Immature natural killer cell (primary cell): Measurements from ENCODE around the gene PAPPA. TPM values are rescaled to one million over a fixed set of nuclear protein-coding genes. Genes with fewer than 3 reads are reported as not detected.

Experiments
- DNase-seq, 3 donors: peaks; one replicate each; pipeline ENCODE4 v3.0.0; 2022; ENCODE audit warnings: mixed read lengths in 1 of 3
- H3K27ac Mint-ChIP-seq, 6 donors: one replicate each; pipeline ENCODE4 v1.8.0; 2020; ENCODE audit warnings: mixed read lengths in 6 of 6, mild to moderate bottlenecking in 5 of 6, inconsistent platforms in 4 of 6, moderate library complexity in 3 of 6
- H3K27me3 Mint-ChIP-seq, 3 donors: one replicate each; pipeline ENCODE4 v1.8.0; 2020 to 2021; ENCODE audit warnings: low read depth in 3 of 3, mild to moderate bottlenecking in 3 of 3, mixed read lengths in 3 of 3, moderate library complexity in 3 of 3, inconsistent platforms in 1 of 3
- H3K36me3 Mint-ChIP-seq, 3 donors: one replicate each; pipeline ENCODE4 v1.8.0; 2020; ENCODE audit warnings: mixed read lengths in 3 of 3, inconsistent platforms in 2 of 3, mild to moderate bottlenecking in 2 of 3
- H3K4me1 Mint-ChIP-seq, 2 donors: one replicate each; pipeline ENCODE4 v1.8.0; 2020; ENCODE audit warnings: inconsistent platforms in 2 of 2, mild to moderate bottlenecking in 2 of 2, mixed read lengths in 2 of 2, moderate library complexity in 1 of 2
- H3K4me3 Mint-ChIP-seq, 5 donors: one replicate each; pipeline ENCODE4 v1.8.0; 2020; ENCODE audit warnings: mild to moderate bottlenecking in 5 of 5, mixed read lengths in 5 of 5, inconsistent platforms in 3 of 5, moderate library complexity in 3 of 5
- H3K9me3 Mint-ChIP-seq, 6 donors: one replicate each; pipeline ENCODE4 v1.8.0; 2020; ENCODE audit warnings: mild to moderate bottlenecking in 6 of 6, mixed read lengths in 6 of 6, inconsistent platforms in 4 of 6, moderate library complexity in 3 of 6
- polyA plus RNA-seq, 3 donors: library from polyadenylated mRNA; unstranded; fragments of 300-500 nt; fragmentation: Illumina TruSeq; gene quantifications; one replicate each; pipeline ENCODE4 v1.2.3, GENCODE V29; 2021

Gene PAPPA
- polyA plus RNA-seq, 3 donors from 2014 or later, result not detected

DNA sequence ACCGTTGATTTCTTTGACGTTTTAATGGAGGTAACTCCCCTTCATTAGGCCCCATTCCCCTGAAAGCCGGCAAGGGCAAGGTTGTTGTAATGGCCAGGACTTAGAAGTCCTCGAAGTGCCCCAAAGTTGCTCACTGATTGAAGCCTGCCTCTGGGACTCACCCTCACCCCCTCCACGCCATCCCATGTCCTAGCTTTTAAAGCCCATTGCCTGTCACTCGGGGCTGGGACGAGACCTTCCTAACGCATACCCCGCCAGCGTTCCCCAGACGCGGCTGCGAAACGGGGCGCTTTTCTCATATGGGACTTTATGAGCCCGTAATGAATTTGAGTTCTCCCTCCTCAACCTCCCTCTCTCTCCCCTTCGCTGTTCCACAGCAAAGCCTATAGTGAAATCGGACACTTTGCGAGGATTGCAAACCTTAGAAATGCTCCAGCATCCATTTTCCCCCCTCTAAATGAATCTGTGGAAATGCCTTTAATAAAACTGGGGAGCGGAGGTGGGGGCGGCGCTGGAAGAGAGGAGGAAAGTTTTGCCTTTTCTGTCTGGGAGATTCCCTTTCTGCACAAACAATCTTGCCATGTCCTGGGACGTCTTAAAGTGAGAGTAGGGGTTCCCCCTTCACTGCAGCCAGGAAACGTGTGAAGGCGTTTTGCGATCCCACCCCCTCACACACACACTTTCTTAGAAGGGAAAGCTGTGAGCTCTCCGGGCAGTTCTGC lies 1.5 kb downstream of the PAPPA start:
- Mint-ChIP-seq H3K27ac (no peak overlapping the region), H3K27me3 (peaks cover 15 to 30% (median 19%) of the 10 kb centered on the region in 3 donors), H3K9me3 (peaks cover 3 to 42% (median 9%) of the 10 kb centered on the region in 6 donors), H3K4me1 (no peaks in the 10 kb centered on the region), H3K4me3 (no peak overlapping the region), H3K36me3 (no peaks in the 10 kb centered on the region)
- no peak for DNase-seq

DNA sequence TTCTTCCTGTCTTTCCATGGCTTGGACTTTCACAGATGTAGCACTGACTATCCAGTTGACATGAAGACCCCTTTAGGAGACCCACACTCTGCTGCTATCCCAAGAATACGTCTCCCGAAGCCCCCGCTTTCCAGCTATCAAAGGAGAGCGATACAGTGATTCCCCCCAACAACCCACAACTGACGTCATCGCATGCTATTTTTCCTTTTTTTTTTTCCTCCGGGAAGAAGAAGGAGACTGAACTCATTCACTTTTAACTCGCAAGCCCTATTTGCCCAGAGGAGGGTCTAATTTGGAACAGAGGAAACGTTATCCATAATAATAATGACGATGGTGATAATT lies 2.1 kb downstream of the PAPPA start:
- Mint-ChIP-seq H3K36me3 (no peaks in the 10 kb centered on the region), H3K27ac (no peak overlapping the region), H3K4me1 (no peaks in the 10 kb centered on the region), H3K27me3 (peaks cover 15 to 30% (median 18%) of the 10 kb centered on the region in 3 donors), H3K4me3 (no peak overlapping the region), H3K9me3 (peaks cover 3 to 42% (median 9%) of the 10 kb centered on the region in 6 donors)
- DNase-seq, result no peak

DNA sequence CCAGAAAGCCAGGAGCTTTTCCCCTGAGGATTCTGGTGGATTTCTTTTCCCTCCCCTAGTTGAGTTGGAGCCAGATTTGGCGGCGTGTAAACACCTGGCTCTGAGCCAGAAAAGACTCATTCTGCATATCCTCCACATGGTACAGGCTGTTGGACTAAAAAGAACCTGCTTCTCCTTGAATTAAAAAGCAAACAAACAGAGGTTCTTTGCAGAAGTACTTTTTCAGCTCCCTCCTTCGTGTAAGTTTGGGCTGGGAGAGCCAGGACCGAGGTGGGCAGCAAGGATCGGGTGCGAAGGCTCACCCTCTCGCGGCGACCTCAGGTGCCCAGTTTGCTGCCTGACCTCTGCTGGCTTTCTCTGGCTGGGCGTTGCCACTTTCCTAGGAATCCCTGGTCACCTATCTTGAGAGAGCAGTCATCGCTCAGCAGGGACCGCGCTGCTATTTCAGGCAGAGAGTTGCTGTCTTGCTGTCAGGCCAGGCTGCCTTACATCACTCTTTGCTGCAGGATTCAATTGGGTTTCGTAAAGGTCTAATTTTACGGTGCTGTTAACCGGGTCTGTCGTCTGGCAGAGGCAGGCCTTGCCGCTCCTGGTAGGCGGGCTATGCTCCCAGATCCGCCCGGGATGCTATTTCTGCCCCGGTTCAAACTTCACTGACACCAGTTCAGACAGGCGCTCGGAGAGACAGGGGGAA lies 3.2 kb downstream of the PAPPA start:
- DNase-seq, result no peak
- peaks cover 18 to 30% (median 20%) of the 10 kb centered on the region in 3 donors for H3K27me3 Mint-ChIP-seq
- no peaks in the 10 kb centered on the region for H3K4me1 Mint-ChIP-seq
- H3K9me3 Mint-ChIP-seq, result peaks cover 0 to 34% (median 8%) of the 10 kb centered on the region in 6 donors
- H3K36me3 Mint-ChIP-seq, result no peaks in the 10 kb centered on the region
- H3K27ac Mint-ChIP-seq, result no peak overlapping the region
- no peak overlapping the region for H3K4me3 Mint-ChIP-seq

DNA sequence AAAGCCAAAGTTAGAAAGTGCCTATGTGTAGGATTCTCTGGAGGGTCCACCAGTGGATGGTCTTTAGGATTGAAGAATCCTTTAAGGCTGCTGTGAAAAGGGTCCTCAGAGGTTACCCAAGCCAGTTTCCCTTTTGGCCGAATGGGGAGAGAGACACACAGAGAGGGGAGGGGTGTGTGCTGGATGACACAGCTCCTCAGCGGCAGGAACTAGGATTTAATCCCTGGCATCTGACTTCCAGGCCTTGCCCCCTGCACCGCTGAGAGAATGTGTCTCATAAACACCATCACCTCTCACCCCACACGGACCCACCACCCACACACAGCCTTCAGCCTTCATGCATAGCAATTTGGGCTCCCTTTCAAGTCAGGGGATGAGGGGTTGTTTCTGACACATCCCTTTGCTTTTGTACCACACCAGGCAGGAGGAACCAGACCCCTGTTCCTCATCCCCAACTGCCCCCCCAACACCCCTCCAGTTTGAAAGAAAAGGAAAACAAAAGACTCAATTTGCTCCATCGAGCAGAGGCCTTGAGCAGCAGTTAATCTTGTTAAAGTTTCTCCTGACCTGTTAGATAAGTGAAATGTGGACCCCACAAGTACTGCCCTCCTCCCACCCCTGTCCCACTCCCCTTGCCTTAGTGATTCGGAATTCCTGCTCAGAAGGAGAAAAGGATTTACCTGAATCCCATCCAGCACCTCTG lies 4.0 kb downstream of the PAPPA start:
- DNase-seq, result no peak
- H3K27ac Mint-ChIP-seq, result no peak overlapping the region
- peaks cover 17 to 26% (median 26%) of the 10 kb centered on the region in 3 donors for H3K27me3 Mint-ChIP-seq
- H3K4me3 Mint-ChIP-seq, result no peak overlapping the region
- H3K36me3 Mint-ChIP-seq, result no peaks in the 10 kb centered on the region
- H3K4me1 Mint-ChIP-seq, result no peaks in the 10 kb centered on the region
- peaks cover 0 to 26% (median 7%) of the 10 kb centered on the region in 6 donors for H3K9me3 Mint-ChIP-seq

DNA sequence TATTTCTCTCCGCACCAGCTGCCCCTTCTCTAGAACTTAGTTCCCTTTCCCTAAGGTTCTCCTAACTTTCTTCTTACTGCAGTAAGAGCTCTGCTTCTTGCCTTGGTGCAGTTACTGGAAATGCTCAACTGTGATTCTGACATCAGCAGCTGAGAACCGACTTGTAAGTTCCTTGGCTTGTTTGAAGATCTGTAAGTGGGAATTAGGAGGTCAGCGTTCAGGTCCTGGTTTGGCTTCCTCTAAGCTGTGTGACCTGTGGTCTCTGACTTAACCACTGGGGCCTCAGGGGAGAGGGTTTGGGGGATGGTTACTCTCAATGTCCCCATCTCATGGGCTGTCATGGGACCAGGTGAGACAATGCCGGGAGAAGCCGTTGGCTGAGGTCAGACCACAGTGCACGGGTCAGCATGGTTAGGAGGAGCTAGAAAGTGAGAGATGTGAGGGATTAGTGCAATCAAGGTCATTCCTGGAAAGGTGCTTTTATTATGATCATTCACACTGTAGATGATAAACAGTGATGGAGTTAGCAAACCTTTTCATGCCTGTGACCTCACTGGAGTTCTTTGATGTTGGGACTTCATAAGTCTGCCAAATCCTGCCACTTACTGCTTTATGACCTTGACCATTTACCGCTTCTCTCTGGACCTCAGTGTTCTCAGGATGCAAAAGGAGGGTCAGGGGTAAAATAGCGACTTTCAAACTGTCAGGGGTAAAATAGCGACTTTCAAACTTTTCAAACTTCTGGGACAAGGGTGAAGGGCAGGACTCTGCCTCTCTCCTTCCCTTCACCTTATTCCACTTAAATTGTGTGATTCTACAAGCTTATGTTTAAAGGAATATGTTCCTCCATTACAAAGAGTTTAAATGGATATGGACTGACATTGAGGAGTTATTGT lies 7.3 kb downstream of the PAPPA start:
- H3K36me3 Mint-ChIP-seq, result no peaks in the 10 kb centered on the region
- H3K27me3 Mint-ChIP-seq, result peaks cover 9 to 13% (median 10%) of the 10 kb centered on the region in 3 donors
- no peak for DNase-seq
- no peak overlapping the region for H3K27ac Mint-ChIP-seq
- H3K9me3 Mint-ChIP-seq, result peaks cover 0 to 11% (median under 1%) of the 10 kb centered on the region in 6 donors
- H3K4me3 Mint-ChIP-seq, result no peak overlapping the region
- no peaks in the 10 kb centered on the region for H3K4me1 Mint-ChIP-seq

DNA sequence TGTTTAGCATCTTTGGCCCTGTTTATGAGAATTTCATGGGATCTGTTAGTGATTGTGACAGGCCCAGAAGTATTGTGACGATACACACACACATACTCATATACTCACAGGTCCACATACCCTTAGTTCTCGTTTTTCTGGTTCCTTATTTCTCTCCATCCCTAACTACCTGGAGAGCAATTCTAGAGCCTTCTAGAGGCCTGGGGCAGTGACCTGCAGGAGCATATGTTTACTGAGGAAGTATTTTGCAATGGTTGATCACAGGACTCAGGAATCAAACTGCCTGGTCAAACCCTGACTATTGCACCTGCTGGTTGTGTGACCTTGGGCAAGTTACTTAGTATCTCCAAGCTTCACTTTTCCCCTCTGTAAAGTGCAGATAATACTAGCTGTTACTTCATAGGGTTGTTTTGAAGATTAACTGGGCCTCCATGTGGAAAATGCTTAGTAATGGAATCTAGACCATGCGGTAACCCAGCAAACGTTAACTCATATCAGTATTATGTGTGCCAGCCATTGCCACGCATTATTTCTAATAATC lies 8.7 kb downstream of the PAPPA start:
- no peaks in the 10 kb centered on the region for H3K4me1 Mint-ChIP-seq
- no peak overlapping the region for H3K4me3 Mint-ChIP-seq
- no peak for DNase-seq
- peaks cover 0 to 15% (median under 1%) of the 10 kb centered on the region in 6 donors for H3K9me3 Mint-ChIP-seq
- H3K27ac Mint-ChIP-seq, result no peak overlapping the region
- H3K36me3 Mint-ChIP-seq, result no peaks in the 10 kb centered on the region
- peaks cover 6 to 10% (median 8%) of the 10 kb centered on the region in 3 donors for H3K27me3 Mint-ChIP-seq

DNA sequence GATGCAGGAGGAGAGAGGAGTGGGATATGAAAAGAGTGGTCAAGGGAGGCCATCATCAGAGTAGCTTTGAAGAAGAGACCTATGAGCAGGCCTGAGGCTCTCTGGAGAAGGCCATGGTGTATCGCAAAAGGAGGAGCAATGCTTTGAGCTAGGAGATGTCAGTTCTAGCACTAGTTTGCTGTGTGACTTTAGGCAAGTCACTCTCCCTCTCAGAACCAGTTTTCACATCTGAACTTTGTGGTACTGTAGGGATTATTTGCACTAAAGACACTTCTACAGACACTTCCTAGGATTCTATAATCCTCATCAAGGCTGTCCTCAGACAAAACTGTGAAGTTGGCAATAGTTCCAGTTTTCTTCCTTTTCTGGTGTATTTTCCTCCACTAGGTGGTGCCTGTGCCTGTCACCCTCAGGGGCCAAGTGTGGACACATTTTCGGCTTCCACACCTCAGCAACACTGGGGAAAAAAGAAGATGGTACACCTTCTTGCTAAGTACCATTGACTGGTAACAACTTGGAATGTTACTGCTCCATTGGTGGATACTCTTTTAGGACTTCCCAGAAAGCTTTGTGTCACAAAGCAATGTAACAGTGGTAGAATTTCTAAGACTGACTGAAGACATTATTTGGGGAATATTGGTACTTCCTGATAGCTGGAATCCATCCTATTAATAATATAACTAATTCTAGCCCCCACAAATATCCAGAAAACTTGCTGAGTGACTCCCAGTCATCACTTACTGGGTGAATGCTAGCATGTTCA lies 9.9 kb downstream of the PAPPA start:
- no peak for DNase-seq
- Mint-ChIP-seq H3K9me3 (peaks cover 0 to 9% (median under 1%) of the 10 kb centered on the region in 6 donors), H3K4me1 (no peaks in the 10 kb centered on the region), H3K27me3 (peaks cover 6 to 10% (median 6%) of the 10 kb centered on the region in 3 donors), H3K27ac (no peak overlapping the region), H3K4me3 (no peak overlapping the region), H3K36me3 (no peaks in the 10 kb centered on the region)

DNA sequence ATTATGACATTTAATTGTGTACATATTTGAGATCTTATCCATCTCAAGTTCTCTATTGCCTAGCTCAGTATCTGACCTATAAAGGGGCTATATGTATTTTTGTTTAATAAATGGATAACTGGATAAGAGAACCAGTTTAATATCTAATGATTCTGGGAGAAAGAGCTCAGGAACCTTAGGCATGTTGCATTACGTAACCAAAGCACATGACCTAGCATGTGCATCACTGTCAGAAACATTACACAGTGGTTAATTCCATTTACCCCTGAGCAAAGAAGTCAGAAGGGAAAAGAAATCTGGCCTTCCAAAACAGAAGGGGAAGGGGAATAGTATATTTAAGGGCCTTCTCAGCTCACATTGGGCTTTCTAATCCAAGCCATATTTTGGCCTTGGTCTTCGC lies 12.3 kb downstream of the PAPPA start:
- H3K27ac Mint-ChIP-seq, result no peak overlapping the region
- H3K36me3 Mint-ChIP-seq, result no peaks in the 10 kb centered on the region
- H3K9me3 Mint-ChIP-seq, result peaks cover 0 to 8% (median 0%) of the 10 kb centered on the region in 6 donors
- no peak for DNase-seq
- no peaks in the 10 kb centered on the region for H3K4me1 Mint-ChIP-seq
- H3K4me3 Mint-ChIP-seq, result no peak overlapping the region
- peaks cover 0 to 12% (median 2%) of the 10 kb centered on the region in 3 donors for H3K27me3 Mint-ChIP-seq

DNA sequence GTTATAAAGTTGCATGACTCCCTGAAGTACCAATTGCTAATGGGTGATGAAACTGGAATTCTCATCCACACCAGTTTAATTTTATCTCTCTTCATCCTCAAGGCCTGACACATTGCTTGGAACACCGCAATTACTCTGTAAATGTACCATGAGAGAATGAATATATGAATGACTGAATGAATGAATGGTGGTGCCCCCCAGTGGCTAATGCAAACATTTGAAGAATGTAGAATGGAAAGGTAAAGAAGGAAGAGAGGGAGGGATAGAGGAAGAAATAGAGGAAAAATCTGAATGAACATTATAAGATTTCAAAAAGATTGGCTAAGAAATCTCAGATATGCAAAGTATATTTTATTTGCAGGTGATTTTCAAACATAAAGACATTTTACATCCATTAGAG lies 13.1 kb downstream of the PAPPA start:
- Mint-ChIP-seq H3K27me3 (peaks cover 0 to 7% (median 2%) of the 10 kb centered on the region in 3 donors), H3K4me3 (no peak overlapping the region), H3K4me1 (no peaks in the 10 kb centered on the region), H3K27ac (no peak overlapping the region), H3K9me3 (peaks cover 0 to 8% (median 0%) of the 10 kb centered on the region in 6 donors), H3K36me3 (no peaks in the 10 kb centered on the region)
- no peak for DNase-seq

DNA sequence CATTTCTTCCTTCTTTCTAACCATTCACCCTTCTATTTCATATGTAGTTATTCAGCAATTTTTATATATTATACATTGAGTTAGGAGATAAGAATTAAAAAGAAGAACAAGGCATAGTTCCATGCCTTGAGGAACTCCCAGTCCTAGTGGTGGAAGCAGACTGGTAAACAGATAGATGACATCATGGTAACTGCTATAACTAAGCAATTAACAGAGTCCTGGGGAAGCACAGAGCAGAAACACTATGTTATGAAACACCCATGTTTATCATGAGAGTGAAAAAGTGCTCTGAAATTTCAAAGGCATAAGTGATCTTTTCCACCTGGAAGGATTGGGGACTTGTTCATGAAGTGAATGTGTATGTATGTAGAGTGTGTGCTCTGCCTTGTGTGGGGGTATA lies 14.6 kb downstream of the PAPPA start:
- Mint-ChIP-seq H3K9me3 (peaks cover 0 to 4% (median 2%) of the 10 kb centered on the region in 6 donors), H3K27ac (no peak overlapping the region), H3K36me3 (no peaks in the 10 kb centered on the region), H3K4me3 (no peak overlapping the region), H3K4me1 (no peaks in the 10 kb centered on the region), H3K27me3 (peaks cover 0 to 2% (median 1%) of the 10 kb centered on the region in 3 donors)
- no peak for DNase-seq

DNA sequence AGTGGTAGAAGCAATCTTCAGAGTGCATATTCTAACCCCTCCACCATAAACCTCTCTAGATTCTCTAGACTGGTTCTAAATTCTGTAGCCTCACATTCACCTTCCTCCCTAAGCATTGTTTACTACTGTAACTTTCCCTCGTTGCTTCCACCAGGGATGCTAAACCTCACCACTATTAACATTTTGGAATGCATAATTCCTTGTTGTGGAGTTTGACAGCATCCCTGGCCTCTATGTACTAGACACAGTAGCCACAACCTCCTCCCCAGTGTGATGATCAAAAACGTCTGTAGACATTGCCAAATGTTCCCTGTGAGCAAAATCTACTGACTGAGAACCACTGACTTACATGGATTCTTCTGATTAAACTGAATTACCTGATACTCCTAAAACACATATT lies 18.6 kb downstream of the PAPPA start:
- Mint-ChIP-seq H3K4me3 (no peak overlapping the region), H3K27ac (no peak overlapping the region), H3K9me3 (peaks cover 0 to 6% (median 1%) of the 10 kb centered on the region in 6 donors), H3K4me1 (no peaks in the 10 kb centered on the region), H3K36me3 (no peaks in the 10 kb centered on the region), H3K27me3 (peaks cover 0 to 2% (median 1%) of the 10 kb centered on the region in 3 donors)
- DNase-seq, result no peak

DNA sequence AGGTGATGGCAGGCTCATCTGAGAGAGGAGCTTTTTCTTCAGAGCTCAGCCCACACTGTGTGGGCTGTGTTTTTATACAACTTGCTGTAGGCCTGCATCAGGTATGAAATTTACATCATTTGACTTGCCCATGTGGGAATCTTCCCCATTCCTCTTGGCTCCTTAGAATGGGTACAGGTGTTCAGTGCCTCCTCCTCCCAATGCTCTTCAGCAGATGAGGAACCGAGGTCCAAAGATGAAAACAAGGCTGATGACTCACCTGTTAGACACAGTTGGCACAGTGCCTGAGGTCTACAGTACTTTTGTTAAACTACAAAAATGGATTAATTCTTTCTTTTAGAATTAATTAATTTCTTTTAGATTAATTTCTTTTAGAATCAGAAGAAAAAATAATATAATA lies 20.8 kb downstream of the PAPPA start:
- no peak for DNase-seq
- Mint-ChIP-seq H3K9me3 (peaks cover 0 to 6% (median 2%) of the 10 kb centered on the region in 6 donors), H3K36me3 (no peaks in the 10 kb centered on the region), H3K27me3 (peaks cover 0 to 4% (median 1%) of the 10 kb centered on the region in 3 donors), H3K27ac (no peak overlapping the region), H3K4me1 (no peaks in the 10 kb centered on the region), H3K4me3 (no peak overlapping the region)
